ENCODE measurements around the gene FAM135A. TPM values are rescaled to one million over a fixed set of nuclear protein-coding genes. Genes with fewer than 3 reads are reported as not detected.

The FAM135A gene
- total and polyA plus RNA-seq, 4 donors: 2.7 to 15.6 (median 5.8) TPM

Small RNA genes within 50 kb of the gene (small RNA-seq; reads per million reads assigned to genes)
- gene RNU7-48P: not detected

Other genes starting within 250 kb of the FAM135A start
- 1 to 10 TPM in 1 of 2 donors, not detected in 1; 1.4 TPM for gene COL9A1, start 110.4 kb upstream of the FAM135A start, total RNA-seq
- under 1 TPM in 1 of 2 donors, not detected in 1; 0.01 TPM for gene COL9A1, start 110.4 kb upstream of the FAM135A start, polyA plus RNA-seq
- 1 to 10 TPM; 2.7 to 5.7 TPM for gene SDHAF4, start 153.4 kb downstream of the FAM135A start, total RNA-seq
- gene SDHAF4, start 153.4 kb downstream of the FAM135A start, polyA plus RNA-seq: 1 to 10 TPM; 2.7 to 3.9 TPM

Measured in liver (tissue), 5 donors.